Measurements from ENCODE around the gene EVX1. TPM values are rescaled to one million over a fixed set of nuclear protein-coding genes. Genes with fewer than 3 reads are reported as not detected.

Gene EVX1
- total and polyA plus RNA-seq, 2 of the 8 experiments (the other 6 are each of a cell fraction or from before 2014, with no cell fraction given) = not detected

DNA sequence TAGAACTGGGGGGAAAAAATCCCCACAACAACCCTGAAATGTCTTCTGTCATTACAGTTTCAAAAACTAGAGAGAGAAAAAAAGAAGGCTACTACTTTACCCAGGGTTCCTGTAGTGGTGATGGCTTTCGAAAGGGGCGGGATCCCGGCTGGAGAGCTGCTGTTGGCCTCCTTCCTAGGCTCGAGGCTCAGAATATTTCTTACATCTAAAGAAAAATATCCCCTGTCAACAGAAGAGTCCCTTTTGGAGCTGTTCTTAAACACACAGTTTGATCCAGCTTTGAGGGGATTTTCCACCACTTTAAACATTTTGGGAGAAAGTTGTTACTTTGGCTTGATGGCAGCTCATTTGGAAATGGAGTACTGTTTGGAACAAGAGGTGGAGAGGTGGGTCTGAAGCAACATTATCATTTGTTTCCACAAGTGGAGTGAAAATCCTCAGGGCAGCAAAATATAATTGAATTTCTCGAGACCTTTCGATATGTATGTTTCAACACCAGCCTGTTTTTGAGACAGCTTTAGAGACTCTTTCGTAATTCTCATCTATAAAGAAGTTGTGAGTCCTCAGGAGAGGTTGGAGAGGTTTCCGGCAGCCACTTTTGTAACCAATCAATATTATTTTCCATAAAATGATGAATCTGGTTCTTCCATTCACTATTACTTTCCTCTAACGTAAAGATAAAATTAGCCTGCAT is 47.8 kb upstream of the EVX1 start (continued):
- TF ChIP-seq, protein P1, sequence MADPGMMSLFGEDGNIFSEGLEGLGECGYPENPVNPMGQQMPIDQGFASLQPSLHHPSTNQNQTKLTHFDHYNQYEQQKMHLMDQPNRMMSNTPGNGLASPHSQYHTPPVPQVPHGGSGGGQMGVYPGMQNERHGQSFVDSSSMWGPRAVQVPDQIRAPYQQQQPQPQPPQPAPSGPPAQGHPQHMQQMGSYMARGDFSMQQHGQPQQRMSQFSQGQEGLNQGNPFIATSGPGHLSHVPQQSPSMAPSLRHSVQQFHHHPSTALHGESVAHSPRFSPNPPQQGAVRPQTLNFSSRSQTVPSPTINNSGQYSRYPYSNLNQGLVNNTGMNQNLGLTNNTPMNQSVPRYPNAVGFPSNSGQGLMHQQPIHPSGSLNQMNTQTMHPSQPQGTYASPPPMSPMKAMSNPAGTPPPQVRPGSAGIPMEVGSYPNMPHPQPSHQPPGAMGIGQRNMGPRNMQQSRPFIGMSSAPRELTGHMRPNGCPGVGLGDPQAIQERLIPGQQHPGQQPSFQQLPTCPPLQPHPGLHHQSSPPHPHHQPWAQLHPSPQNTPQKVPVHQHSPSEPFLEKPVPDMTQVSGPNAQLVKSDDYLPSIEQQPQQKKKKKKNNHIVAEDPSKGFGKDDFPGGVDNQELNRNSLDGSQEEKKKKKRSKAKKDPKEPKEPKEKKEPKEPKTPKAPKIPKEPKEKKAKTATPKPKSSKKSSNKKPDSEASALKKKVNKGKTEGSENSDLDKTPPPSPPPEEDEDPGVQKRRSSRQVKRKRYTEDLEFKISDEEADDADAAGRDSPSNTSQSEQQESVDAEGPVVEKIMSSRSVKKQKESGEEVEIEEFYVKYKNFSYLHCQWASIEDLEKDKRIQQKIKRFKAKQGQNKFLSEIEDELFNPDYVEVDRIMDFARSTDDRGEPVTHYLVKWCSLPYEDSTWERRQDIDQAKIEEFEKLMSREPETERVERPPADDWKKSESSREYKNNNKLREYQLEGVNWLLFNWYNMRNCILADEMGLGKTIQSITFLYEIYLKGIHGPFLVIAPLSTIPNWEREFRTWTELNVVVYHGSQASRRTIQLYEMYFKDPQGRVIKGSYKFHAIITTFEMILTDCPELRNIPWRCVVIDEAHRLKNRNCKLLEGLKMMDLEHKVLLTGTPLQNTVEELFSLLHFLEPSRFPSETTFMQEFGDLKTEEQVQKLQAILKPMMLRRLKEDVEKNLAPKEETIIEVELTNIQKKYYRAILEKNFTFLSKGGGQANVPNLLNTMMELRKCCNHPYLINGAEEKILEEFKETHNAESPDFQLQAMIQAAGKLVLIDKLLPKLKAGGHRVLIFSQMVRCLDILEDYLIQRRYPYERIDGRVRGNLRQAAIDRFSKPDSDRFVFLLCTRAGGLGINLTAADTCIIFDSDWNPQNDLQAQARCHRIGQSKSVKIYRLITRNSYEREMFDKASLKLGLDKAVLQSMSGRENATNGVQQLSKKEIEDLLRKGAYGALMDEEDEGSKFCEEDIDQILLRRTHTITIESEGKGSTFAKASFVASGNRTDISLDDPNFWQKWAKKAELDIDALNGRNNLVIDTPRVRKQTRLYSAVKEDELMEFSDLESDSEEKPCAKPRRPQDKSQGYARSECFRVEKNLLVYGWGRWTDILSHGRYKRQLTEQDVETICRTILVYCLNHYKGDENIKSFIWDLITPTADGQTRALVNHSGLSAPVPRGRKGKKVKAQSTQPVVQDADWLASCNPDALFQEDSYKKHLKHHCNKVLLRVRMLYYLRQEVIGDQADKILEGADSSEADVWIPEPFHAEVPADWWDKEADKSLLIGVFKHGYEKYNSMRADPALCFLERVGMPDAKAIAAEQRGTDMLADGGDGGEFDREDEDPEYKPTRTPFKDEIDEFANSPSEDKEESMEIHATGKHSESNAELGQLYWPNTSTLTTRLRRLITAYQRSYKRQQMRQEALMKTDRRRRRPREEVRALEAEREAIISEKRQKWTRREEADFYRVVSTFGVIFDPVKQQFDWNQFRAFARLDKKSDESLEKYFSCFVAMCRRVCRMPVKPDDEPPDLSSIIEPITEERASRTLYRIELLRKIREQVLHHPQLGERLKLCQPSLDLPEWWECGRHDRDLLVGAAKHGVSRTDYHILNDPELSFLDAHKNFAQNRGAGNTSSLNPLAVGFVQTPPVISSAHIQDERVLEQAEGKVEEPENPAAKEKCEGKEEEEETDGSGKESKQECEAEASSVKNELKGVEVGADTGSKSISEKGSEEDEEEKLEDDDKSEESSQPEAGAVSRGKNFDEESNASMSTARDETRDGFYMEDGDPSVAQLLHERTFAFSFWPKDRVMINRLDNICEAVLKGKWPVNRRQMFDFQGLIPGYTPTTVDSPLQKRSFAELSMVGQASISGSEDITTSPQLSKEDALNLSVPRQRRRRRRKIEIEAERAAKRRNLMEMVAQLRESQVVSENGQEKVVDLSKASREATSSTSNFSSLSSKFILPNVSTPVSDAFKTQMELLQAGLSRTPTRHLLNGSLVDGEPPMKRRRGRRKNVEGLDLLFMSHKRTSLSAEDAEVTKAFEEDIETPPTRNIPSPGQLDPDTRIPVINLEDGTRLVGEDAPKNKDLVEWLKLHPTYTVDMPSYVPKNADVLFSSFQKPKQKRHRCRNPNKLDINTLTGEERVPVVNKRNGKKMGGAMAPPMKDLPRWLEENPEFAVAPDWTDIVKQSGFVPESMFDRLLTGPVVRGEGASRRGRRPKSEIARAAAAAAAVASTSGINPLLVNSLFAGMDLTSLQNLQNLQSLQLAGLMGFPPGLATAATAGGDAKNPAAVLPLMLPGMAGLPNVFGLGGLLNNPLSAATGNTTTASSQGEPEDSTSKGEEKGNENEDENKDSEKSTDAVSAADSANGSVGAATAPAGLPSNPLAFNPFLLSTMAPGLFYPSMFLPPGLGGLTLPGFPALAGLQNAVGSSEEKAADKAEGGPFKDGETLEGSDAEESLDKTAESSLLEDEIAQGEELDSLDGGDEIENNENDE (IDR thresholded peaks at IDR 0.05; ENCODE audit: insufficient replicate concordance, low read length) = no peak
- no peak for TF ChIP-seq BRCA1 (IDR thresholded peaks at IDR 0.05; ENCODE audit: low read depth, low read length)

Measured in H1 (cell line).